HG03159 (cell line): ENCODE measurements around the gene FAM107A.

Source experiments
- ATAC-seq: cut with Tn5 transposase; IDR thresholded peaks from one replicate; pipeline ENCODE4 v1.9.1; 2021; ENCODE audit warnings: mild to moderate bottlenecking, moderate library complexity; ENCODE audit not compliant: unreplicated experiment

FAM107A gene

DNA sequence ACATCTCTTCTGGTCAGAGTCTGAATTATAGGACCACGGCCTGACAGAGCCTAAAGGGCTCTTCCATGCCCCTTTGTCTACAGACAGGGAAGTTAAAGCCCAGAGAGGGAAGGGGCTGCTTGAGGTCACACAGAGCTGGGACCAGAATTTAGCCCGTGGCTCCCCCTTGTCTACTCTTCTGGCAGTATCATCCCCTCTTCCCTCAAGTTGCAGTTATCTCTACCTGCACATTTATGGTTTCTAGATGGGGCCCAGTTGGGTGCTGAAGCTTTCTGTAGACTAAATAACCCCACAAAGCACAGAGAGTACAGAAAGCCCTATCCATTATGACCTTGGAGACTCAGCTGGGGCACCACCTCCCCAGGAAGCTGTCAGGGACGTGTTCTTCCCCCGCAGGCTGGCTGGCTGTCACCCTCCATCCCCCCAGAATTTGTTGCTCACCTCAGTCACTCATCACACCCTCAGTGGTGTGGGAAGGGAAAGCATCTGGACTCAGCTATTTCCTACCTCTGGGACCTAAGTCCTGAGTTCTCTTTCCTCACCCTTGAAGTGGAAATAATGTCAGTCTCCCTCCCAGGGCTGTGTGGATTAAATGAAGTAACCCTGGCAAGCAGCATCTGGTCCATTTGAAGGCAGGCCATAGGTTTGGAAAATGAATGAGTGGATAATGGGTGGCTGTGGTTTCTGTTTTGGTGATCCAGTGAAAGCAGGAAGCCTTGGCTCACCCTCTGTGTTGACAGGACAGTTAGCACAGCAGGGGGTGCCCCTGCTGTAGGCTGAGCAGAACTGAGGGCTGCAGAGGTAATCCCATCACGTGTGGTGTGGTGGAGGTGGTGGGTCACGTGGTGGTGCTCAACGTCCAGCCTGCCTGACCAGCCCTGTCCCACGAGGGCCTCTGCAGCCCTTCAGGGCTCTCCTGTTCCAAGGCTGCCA, 56.5 kb downstream of the FAM107A start:
- no peak for ATAC-seq

- no peak for ATAC-seq
Measured at GRCh38 chr3:58519668-58520402, 57.4 kb downstream of the FAM107A start.

DNA sequence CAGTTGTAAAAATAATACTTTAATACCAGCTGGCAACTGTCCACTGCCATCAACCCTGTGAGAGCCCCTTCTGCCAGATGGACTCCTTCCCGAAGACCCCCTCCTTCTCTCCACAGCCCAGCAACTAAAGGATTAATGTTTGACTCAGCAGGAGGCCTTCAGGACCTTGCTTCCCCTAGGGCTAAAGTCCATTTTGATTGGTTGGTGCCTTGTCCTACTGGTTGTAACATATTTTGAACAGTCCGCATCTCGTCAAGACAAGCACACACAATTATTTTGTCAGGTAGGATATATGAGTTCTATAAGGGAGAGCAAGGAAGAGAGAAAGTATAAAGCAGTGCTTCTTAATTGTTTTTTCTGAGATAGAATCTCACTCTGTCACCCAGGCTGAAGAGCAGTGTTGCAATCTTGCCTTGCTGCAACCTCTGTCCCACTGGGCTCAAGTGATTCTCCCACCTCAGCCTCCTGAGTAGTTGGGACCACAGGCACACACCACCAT, 58.9 kb downstream of the FAM107A start:
- no peak for ATAC-seq

GRCh38 chr3:58514405-58514804, 62.8 kb downstream of the FAM107A start:
- ATAC-seq, result no peak
